Measurements from ENCODE around the gene URAD.

GRCh38 chr13:27967736-27968315, 20.7 kb downstream of the URAD start:
- TF ChIP-seq POLR2A (IDR thresholded peaks at IDR 0.05; ENCODE audit: low read depth, low read length) (no peak), SPI1 (IDR thresholded peaks at IDR 0.05; ENCODE audit: low read depth, low read length) (no peak), POLR2AphosphoS5 (IDR thresholded peaks at IDR 0.05; ENCODE audit: low read depth, low read length) (no peak), TAF1 (IDR thresholded peaks at IDR 0.05; ENCODE audit: low read depth, low read length) (no peak), POU2F2 (IDR thresholded peaks at IDR 0.05; ENCODE audit: low read depth, low read length) (no peak), PAX5 (IDR thresholded peaks at IDR 0.05; ENCODE audit: insufficient read depth, low read length, severe bottlenecking) (no peak)
